ENCODE measurements around the gene MYZAP. TPM values are rescaled to one million over a fixed set of nuclear protein-coding genes. Genes with fewer than 3 reads are reported as not detected.

MYZAP gene
- total RNA-seq, 1 experiment from 2014 or later, result 6.0 TPM

DNA sequence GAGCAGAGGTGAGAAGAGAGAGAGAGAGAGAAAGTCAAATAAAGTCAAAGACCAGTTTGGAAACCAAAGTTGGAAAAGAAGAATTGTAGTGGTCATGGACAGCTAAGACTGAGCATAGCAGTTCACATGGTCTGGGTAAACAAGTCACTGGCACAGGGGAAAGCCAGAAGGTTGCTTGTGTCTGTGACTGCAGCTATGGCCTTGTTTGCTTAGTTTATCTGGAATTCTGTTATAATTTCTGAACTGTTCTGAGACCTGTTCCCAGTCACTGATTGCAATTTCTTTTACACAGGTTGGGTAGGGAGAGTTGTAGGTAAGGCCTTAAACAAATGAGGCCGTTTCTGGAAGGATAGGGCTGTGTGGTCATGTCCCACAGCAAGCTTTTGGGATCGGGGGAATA is 43.4 kb upstream of the MYZAP start:
- no peaks in the 10 kb centered on the region for H4K20me1 ChIP-seq (ENCODE audit: low read length)
- no peak for ATAC-seq

DNA sequence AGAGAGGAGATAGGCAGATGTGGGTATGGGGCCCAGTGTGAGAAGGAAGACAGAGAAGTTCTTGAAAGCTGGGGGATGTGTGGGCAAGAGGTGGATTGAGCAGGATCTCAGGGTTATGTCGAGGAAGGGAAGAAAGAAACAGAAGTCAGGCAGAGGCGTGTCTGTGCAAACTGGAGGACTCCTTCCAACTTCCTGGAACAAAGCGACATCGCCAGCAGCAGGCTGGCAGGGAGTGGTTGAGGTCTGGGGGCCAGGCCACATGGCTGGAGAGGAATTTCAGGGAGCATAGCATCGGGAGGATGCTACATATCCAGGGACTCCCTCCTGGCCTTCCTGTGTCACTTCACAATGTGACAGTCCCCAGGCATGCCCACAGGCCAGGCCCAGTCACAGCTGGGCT is 42.9 kb upstream of the MYZAP start:
- Histone ChIP-seq H3K4me2 (ENCODE audit: low read length) (no peak overlapping the region), H2AFZ (ENCODE audit: low read length) (no peak overlapping the region), H3F3A (ENCODE audit: low read length, unreplicated experiment) (no peaks in the 10 kb centered on the region), H3K4me3 (ENCODE audit: low read length) (no peak overlapping the region), H3K9me3 (ENCODE audit: low read length) (no peaks in the 10 kb centered on the region), H3K4me1 (ENCODE audit: insufficient read depth, low read length) (peaks cover 28% of the 10 kb centered on the region), H3K27me3 (ENCODE audit: low read length) (no peaks in the 10 kb centered on the region), H3K79me2 (ENCODE audit: low read length) (no peaks in the 10 kb centered on the region), H3K9me2 (replicated peaks; ENCODE audit: low read length) (no peaks in the 10 kb centered on the region), H3K36me3 (ENCODE audit: low read depth, low read length) (no peaks in the 10 kb centered on the region), H4K20me1 (ENCODE audit: low read length) (no peaks in the 10 kb centered on the region), H3K9ac (ENCODE audit: low read length) (no peak overlapping the region), H3K27ac (ENCODE audit: low read length) (no peak overlapping the region)
- ChIA-PET CTCF (no interaction called here), POLR2A (ENCODE audit: unreplicated experiment) (no interaction called here)
- ATAC-seq, result no peak
- BruUV-seq (replicated peaks), result no TSS peak
- no peak for TF ChIP-seq EZH2phosphoT487 (IDR thresholded peaks at IDR 0.05; ENCODE audit: borderline replicate concordance, low read length)
- no peak for TF ChIP-seq EZH2 (IDR thresholded peaks at IDR 0.05; ENCODE audit: low read length, unreplicated experiment)
- no peak for DNase-seq
- intact Hi-C loops (cut with micrococcal nuclease), result no loop called here

More for the DNA sequence above, 43.4 kb upstream of the MYZAP start:
- no peaks in the 10 kb centered on the region for H3K79me2 ChIP-seq (ENCODE audit: low read length)
- POLR2A ChIA-PET (ENCODE audit: unreplicated experiment), result no interaction called here
- peaks cover 28% of the 10 kb centered on the region for H3K4me1 ChIP-seq (ENCODE audit: insufficient read depth, low read length)
- no TSS peak for BruUV-seq (replicated peaks)
- no peak overlapping the region for H3K9ac ChIP-seq (ENCODE audit: low read length)
- no peaks in the 10 kb centered on the region for H3F3A ChIP-seq (ENCODE audit: low read length, unreplicated experiment)
- H3K36me3 ChIP-seq (ENCODE audit: low read depth, low read length), result no peaks in the 10 kb centered on the region
- intact Hi-C loops (cut with micrococcal nuclease), result no loop called here
- no peaks in the 10 kb centered on the region for H3K27me3 ChIP-seq (ENCODE audit: low read length)
- H3K9me2 ChIP-seq (replicated peaks; ENCODE audit: low read length), result no peaks in the 10 kb centered on the region
- no peak for TF ChIP-seq EZH2 (IDR thresholded peaks at IDR 0.05; ENCODE audit: low read length, unreplicated experiment)
- TF ChIP-seq, protein P1, sequence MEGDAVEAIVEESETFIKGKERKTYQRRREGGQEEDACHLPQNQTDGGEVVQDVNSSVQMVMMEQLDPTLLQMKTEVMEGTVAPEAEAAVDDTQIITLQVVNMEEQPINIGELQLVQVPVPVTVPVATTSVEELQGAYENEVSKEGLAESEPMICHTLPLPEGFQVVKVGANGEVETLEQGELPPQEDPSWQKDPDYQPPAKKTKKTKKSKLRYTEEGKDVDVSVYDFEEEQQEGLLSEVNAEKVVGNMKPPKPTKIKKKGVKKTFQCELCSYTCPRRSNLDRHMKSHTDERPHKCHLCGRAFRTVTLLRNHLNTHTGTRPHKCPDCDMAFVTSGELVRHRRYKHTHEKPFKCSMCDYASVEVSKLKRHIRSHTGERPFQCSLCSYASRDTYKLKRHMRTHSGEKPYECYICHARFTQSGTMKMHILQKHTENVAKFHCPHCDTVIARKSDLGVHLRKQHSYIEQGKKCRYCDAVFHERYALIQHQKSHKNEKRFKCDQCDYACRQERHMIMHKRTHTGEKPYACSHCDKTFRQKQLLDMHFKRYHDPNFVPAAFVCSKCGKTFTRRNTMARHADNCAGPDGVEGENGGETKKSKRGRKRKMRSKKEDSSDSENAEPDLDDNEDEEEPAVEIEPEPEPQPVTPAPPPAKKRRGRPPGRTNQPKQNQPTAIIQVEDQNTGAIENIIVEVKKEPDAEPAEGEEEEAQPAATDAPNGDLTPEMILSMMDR (conservative IDR thresholded peaks at IDR 0.05; ENCODE audit: low read depth, low read length), result no peak
- TF ChIP-seq EZH2phosphoT487 (IDR thresholded peaks at IDR 0.05; ENCODE audit: borderline replicate concordance, low read length), result no peak
- CTCF ChIA-PET, result no interaction called here
- no peaks in the 10 kb centered on the region for H3K9me3 ChIP-seq (ENCODE audit: low read length)
- no peak overlapping the region for H3K4me2 ChIP-seq (ENCODE audit: low read length)
- DNase-seq, result no peak
- H3K27ac ChIP-seq (ENCODE audit: low read length), result no peak overlapping the region
- H2AFZ ChIP-seq (ENCODE audit: low read length), result no peak overlapping the region
- no peak overlapping the region for H3K4me3 ChIP-seq (ENCODE audit: low read length)

DNA sequence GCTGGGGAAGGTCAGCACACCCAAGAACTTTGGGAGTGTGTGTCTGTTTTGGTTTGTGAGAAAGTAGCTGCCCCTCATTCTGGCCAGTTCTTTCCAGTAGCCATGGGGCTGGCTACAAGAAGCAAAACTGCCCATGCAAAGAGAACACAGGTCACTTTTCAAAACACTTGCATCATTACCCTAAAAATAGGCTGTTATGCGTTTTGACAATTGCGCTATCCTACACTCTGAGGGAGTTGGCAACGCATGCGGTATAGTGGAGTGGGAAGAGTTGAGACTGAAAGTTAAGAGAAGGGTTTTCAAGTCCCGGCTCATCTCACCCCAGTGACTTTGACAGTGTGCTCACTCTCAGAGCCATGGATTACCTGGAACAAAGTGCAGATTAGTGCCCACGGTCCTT is 41.8 kb upstream of the MYZAP start:
- no peaks in the 10 kb centered on the region for H3K9me2 ChIP-seq (replicated peaks; ENCODE audit: low read length)
- peaks cover 28% of the 10 kb centered on the region for H3K4me1 ChIP-seq (ENCODE audit: insufficient read depth, low read length)
- H4K20me1 ChIP-seq (ENCODE audit: low read length), result no peaks in the 10 kb centered on the region
- no peak for ATAC-seq
- no peak overlapping the region for H3K4me3 ChIP-seq (ENCODE audit: low read length)
- intact Hi-C loops (cut with micrococcal nuclease), result no loop called here
- no peaks in the 10 kb centered on the region for H3K36me3 ChIP-seq (ENCODE audit: low read depth, low read length)
- H3K9ac ChIP-seq (ENCODE audit: low read length), result no peak overlapping the region
- no peaks in the 10 kb centered on the region for H3K27me3 ChIP-seq (ENCODE audit: low read length)
- CTCF ChIA-PET, result no interaction called here
- no peak overlapping the region for H2AFZ ChIP-seq (ENCODE audit: low read length)
- H3K9me3 ChIP-seq (ENCODE audit: low read length), result no peaks in the 10 kb centered on the region
- TF ChIP-seq, protein P1 (conservative IDR thresholded peaks at IDR 0.05; ENCODE audit: low read depth, low read length), result no peak
- no peak for TF ChIP-seq EZH2 (IDR thresholded peaks at IDR 0.05; ENCODE audit: low read length, unreplicated experiment)
- H3F3A ChIP-seq (ENCODE audit: low read length, unreplicated experiment), result no peaks in the 10 kb centered on the region
- no peak for DNase-seq
- no peak overlapping the region for H3K27ac ChIP-seq (ENCODE audit: low read length)
- H3K4me2 ChIP-seq (ENCODE audit: low read length), result no peak overlapping the region
- no TSS peak for BruUV-seq (replicated peaks)
- POLR2A ChIA-PET (ENCODE audit: unreplicated experiment), result no interaction called here
- H3K79me2 ChIP-seq (ENCODE audit: low read length), result no peaks in the 10 kb centered on the region

Data from PC-3 (cell line).